RWPE1 (cell line): Measurements from ENCODE around the gene ZNF367.
A peak's percentile ranks its signal among the peaks of the same experiment; 100 is the strongest.

Experiments used
- CTCF ChIA-PET: fragments of 350-600 bp; sonication (Branson Sonifier 250); formaldehyde crosslinking; extraction: SDS; loops from one replicate; lab custom pipeline; 2021; lab: Yijun Ruan, JAX
- POLR2A ChIA-PET: fragments of 400-600 bp; formaldehyde crosslinking; extraction: SDS; loops from one replicate; lab custom pipeline; 2020; ENCODE audit warnings: antibody characterized with exemption; ENCODE audit not compliant: low non-redundant PET; lab: Yijun Ruan, JAX
- DNase-seq: peaks from one replicate; pipeline ENCODE4 v3.0.0; 2012; ENCODE audit warnings: low spot score
- H3K27ac ChIP-seq: fragments of 450-650 bp; 2 replicates; pipeline ENCODE4 v1.5.1; 2017
- CTCF ChIP-seq: fragments of 450-650 bp; conservative IDR thresholded peaks from 2 replicates; pipeline ENCODE4 v1.5.1; 2017; ENCODE audit warnings: low read depth, mild to moderate bottlenecking

ZNF367 gene

GRCh38 chr9:96460470-96460869, 42.3 kb upstream of the ZNF367 start:
- ChIA-PET CTCF (interaction anchor here (0.6 kb wide), 1 partner anchor 132 kb away, joined by 3 read pairs; no protein-coding TSS in a partner anchor), POLR2A (no interaction called here)
- H3K27ac ChIP-seq = no peak overlapping the region
- TF ChIP-seq CTCF = no peak
- no peak for DNase-seq

DNA sequence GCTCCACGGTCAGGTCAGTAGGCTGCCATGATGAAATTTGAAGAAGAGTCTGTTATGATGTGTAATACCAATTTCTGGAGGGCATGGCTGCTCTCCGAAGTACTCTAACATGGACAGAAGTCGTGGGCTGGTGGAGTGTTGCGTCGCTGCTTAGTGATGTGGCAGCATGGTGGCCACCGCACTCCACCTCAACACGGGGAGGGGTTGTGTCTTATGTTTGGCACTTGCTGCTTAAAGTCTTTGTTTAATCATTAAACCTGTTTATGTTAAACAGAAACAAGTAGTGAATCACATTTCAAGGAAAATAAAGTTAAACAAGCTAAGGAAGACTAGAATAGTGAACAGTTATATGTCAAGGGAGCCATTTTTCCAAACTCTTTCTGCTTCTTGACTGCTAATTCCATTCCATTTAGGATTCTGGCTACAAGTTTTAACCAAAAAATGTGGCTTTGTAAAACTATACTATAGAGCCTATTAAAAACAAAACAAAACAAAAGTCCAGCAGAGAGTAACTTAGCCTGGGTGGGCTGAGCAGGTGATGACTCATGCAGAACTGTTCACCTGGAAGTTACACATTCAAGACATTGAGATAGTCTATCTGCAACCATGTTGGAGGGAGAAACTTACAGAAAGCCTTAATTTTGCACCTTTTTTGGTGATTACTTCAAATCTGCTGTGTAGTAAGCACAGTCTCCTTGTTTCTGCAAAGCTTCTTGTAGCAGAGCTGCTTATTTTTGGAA, 41.3 kb upstream of the ZNF367 start:
- ChIA-PET POLR2A (no interaction called here), CTCF (no interaction called here)
- TF ChIP-seq CTCF = no peak
- DNase-seq = no peak
- H3K27ac ChIP-seq = no peak overlapping the region

DNA sequence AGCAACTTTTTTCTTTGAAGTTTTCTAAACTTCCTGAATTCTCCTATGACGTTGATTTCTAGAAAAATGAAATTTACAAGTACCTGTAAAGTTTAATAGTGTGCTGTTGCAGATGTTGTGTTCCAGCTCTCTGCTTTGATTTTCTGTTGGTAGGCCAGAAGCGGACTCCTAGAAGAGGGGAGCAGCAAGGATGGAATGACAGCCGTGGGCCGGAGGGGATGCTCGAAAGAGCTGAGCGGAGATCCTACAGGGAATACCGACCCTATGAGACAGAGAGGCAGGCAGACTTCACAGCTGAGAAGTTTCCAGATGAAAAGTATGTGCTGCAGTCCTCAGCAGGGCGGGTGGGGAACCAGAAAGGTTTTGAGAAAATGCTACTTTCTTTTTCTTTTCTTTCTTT, 40.1 kb upstream of the ZNF367 start:
- POLR2A ChIA-PET = no interaction called here
- no peak for DNase-seq
- CTCF ChIA-PET = interaction anchor here (0.9 kb wide), 1 partner anchor 16 kb away, joined by 5 read pairs; no protein-coding TSS in a partner anchor
- no peak for TF ChIP-seq CTCF
- H3K27ac ChIP-seq = no peak overlapping the region

GRCh38 chr9:96457266-96457665, 39.1 kb upstream of the ZNF367 start:
- DNase-seq = no peak
- CTCF ChIA-PET = interaction anchor here (0.9 kb wide), 1 partner anchor 15 kb away, joined by 5 read pairs; no protein-coding TSS in a partner anchor
- TF ChIP-seq CTCF = no peak
- H3K27ac ChIP-seq = no peak overlapping the region
- POLR2A ChIA-PET = no interaction called here

GRCh38 chr9:96453625-96454024, 35.5 kb upstream of the ZNF367 start:
- peak; percentile 73 for DNase-seq
- peak; percentile 90 for TF ChIP-seq CTCF
- ChIA-PET CTCF (no interaction called here), POLR2A (no interaction called here)
- no peak overlapping the region for H3K27ac ChIP-seq

- CTCF ChIA-PET = interaction anchor here (0.6 to 1.2 kb wide), 2 partner anchors 27 to 216 kb away, joined by 3 to 4 read pairs; no protein-coding TSS in a partner anchor
- peak overlapping the region; percentile 67 for H3K27ac ChIP-seq
- no peak for TF ChIP-seq CTCF
- peak; percentile 63 for DNase-seq
- POLR2A ChIA-PET = no interaction called here
These were observed 32.7 kb upstream of the ZNF367 start for GRCh38 chr9:96450613-96451528.
